ENCODE data around the gene SYT12.

- TF ChIP-seq CTCF (conservative IDR thresholded peaks at IDR 0.05; ENCODE audit: low read length) (no peak), EZH2phosphoT487 (IDR thresholded peaks at IDR 0.05; ENCODE audit: borderline replicate concordance) (no peak)
Observed at GRCh38 chr11:67045314-67045713, 22.4 kb downstream of the SYT12 start.

All from Loucy (cell line).